H1 (cell line): ENCODE measurements around the gene AIFM3. TPM values are rescaled to one million over a fixed set of nuclear protein-coding genes. Genes with fewer than 3 reads are reported as not detected.

ENCODE experiments used
- CTCF ChIA-PET: fragments of 300-600 bp; sonication (Branson Sonifier 250); formaldehyde crosslinking; loops from one replicate; lab custom pipeline; 2021; ENCODE audit not compliant: partially characterized antibody; lab: Charles Lee
- POLR2A ChIA-PET: fragments of 300-600 bp; sonication (Branson Sonifier 250); formaldehyde crosslinking; loops from one replicate; lab custom pipeline; 2021; ENCODE audit warnings: inconsistent platforms; ENCODE audit not compliant: partially characterized antibody; lab: Charles Lee
- DNase-seq, 2 experiments: peaks; one replicate each; pipeline versions ENCODE4 v3.0.0 to v3.0.0-alpha.2; 2010 to 2022; ENCODE audit warnings: low spot score in 2 of 2, low read depth in 1 of 2, mixed read lengths in 1 of 2
- FAIRE-seq: peaks from 2 replicates; lab custom pipeline; 2011; peaks lifted over from hg19 to GRCh38; lab: Jason Lieb, UNC
- H2AFZ ChIP-seq: 2 replicates; pipeline ENCODE4 v1.8.1; 2012; ENCODE audit warnings: low read length, inconsistent platforms
- H2AK5ac ChIP-seq: 2 replicates; pipeline ENCODE4 v1.6.1; 2013; ENCODE audit warnings: low read depth, low read length
- H2BK120ac ChIP-seq: replicated peaks from 2 replicates; pipeline ENCODE3; 2013; ENCODE audit warnings: low read depth, low read length, inconsistent platforms
- H2BK12ac ChIP-seq: 2 replicates; pipeline ENCODE4 v1.6.1; 2013; ENCODE audit warnings: low read depth, low read length
- H2BK15ac ChIP-seq: 2 replicates; pipeline ENCODE4 v1.6.1; 2013; ENCODE audit warnings: low read length
- H2BK20ac ChIP-seq: 2 replicates; pipeline ENCODE4 v1.6.1; 2013; ENCODE audit warnings: low read length
- H2BK5ac ChIP-seq: 2 replicates; pipeline ENCODE4 v1.6.1; 2013; ENCODE audit warnings: low read depth, low read length
- H3K14ac ChIP-seq: 2 replicates; pipeline ENCODE4 v1.6.1; 2013; ENCODE audit warnings: inconsistent platforms; ENCODE audit not compliant: insufficient read length
- H3K18ac ChIP-seq: 2 replicates; pipeline ENCODE4 v1.6.1; 2013; ENCODE audit warnings: low read length; ENCODE audit errors: extremely low read depth
- H3K23ac ChIP-seq: 2 replicates; pipeline ENCODE4 v1.6.1; 2013; ENCODE audit warnings: inconsistent platforms; ENCODE audit not compliant: insufficient read length
- H3K23me2 ChIP-seq: 2 replicates; pipeline ENCODE4 v1.6.1; 2013; ENCODE audit warnings: low read depth, low read length
- H3K27ac ChIP-seq: 2 replicates; pipeline ENCODE4 v1.6.1; 2011; ENCODE audit warnings: low read depth, low read length, inconsistent platforms
- H3K27me3 ChIP-seq, 4 experiments: replicated peaks in 1 of 4; 1 replicate in 1 of 4; 2 replicates in 3 of 4; pipeline versions ENCODE4 v1.6.1 to v1.8.1; 2011 to 2013; ENCODE audit warnings: low read length in 3 of 4, mild to moderate bottlenecking in 3 of 4, inconsistent platforms in 2 of 4, mixed read lengths in 2 of 4, moderate library complexity in 1 of 4; ENCODE audit not compliant: control insufficient read depth in 3 of 4, insufficient read depth in 3 of 4; ENCODE audit errors: extremely low read depth in 1 of 4
- H3K36me3 ChIP-seq, 4 experiments: 2 replicates each; pipeline versions ENCODE4 v1.6.1 to v1.8.1; 2011 to 2013; ENCODE audit warnings: mild to moderate bottlenecking in 4 of 4, low read length in 3 of 4, moderate library complexity in 2 of 4, control low read depth in 1 of 4, inconsistent platforms in 1 of 4; ENCODE audit not compliant: insufficient read depth in 4 of 4, control insufficient read depth in 2 of 4
- H3K4ac ChIP-seq: replicated peaks from 2 replicates; pipeline ENCODE3; 2013; ENCODE audit warnings: low read length, low read depth, mixed read lengths, inconsistent platforms; ENCODE audit not compliant: insufficient read length
- H3K4me1 ChIP-seq, 4 experiments: replicated peaks in 1 of 4; 1 replicate in 1 of 4; 2 replicates in 3 of 4; pipeline versions ENCODE4 v1.6.1 to v1.8.1; 2011 to 2013; ENCODE audit warnings: low read length in 3 of 4, inconsistent platforms in 2 of 4, mixed read lengths in 1 of 4; ENCODE audit not compliant: insufficient read depth in 4 of 4, control insufficient read depth in 3 of 4
- H3K4me2 ChIP-seq, 2 experiments: 2 replicates each; pipeline versions ENCODE4 v1.6.1 to v1.8.1; 2011 to 2013; ENCODE audit warnings: low read depth in 2 of 2, low read length in 2 of 2, control low read depth in 1 of 2, inconsistent platforms in 1 of 2, mild to moderate bottlenecking in 1 of 2; ENCODE audit not compliant: insufficient read depth in 1 of 2
- H3K4me3 ChIP-seq, 4 experiments: fragments of 200-600, 300-600 bp in 1 of 4; sonication (generic), shearing (Covaris generic), sonication (Bioruptor Twin) in 1 of 4; 2 replicates each; pipeline versions ENCODE4 v1.5.1 to v1.8.1; 2011 to 2016; ENCODE audit warnings: low read length in 4 of 4, low read depth in 3 of 4, control low read depth in 2 of 4, inconsistent platforms in 2 of 4, mild to moderate bottlenecking in 2 of 4, mixed read lengths in 1 of 4, moderate library complexity in 1 of 4; ENCODE audit not compliant: insufficient read depth in 2 of 4; ENCODE audit errors: extremely low read depth in 1 of 4
- H3K56ac ChIP-seq: replicated peaks from 2 replicates; pipeline ENCODE3; 2013; ENCODE audit warnings: low read depth, mild to moderate bottlenecking, mixed read lengths, low read length, inconsistent platforms; ENCODE audit not compliant: insufficient read length
- H3K79me1 ChIP-seq: 2 replicates; pipeline ENCODE4 v1.6.1; 2013; ENCODE audit warnings: low read depth, low read length, control low read depth
- H3K79me2 ChIP-seq, 2 experiments: 2 replicates each; pipeline versions ENCODE4 v1.6.1 to v1.8.1; 2012 to 2013; ENCODE audit warnings: low read length in 2 of 2, mild to moderate bottlenecking in 2 of 2, inconsistent platforms in 1 of 2; ENCODE audit not compliant: insufficient read depth in 2 of 2, control insufficient read depth in 1 of 2
- H3K9ac ChIP-seq, 4 experiments: replicated peaks in 1 of 4; 1 replicate in 1 of 4; 2 replicates in 3 of 4; pipeline versions ENCODE4 v1.6.1 to v1.8.1; 2011 to 2013; ENCODE audit warnings: low read depth in 3 of 4, low read length in 3 of 4, control low read depth in 2 of 4, mild to moderate bottlenecking in 2 of 4, moderate library complexity in 2 of 4, inconsistent platforms in 1 of 4; ENCODE audit errors: extremely low read depth in 1 of 4
- H3K9me3 ChIP-seq, 2 experiments: 2 replicates each; pipeline versions ENCODE4 v1.6.1 to v1.8.1; 2012 to 2013; ENCODE audit warnings: mild to moderate bottlenecking in 2 of 2, moderate library complexity in 2 of 2, control low read depth in 1 of 2, inconsistent platforms in 1 of 2, low read depth in 1 of 2, low read length in 1 of 2, mixed read lengths in 1 of 2; ENCODE audit not compliant: insufficient read depth in 2 of 2
- H4K20me1 ChIP-seq, 2 experiments: replicated peaks in 1 of 2; 2 replicates each; pipeline versions ENCODE3 to v1.8.1; 2011 to 2013; ENCODE audit warnings: inconsistent platforms in 2 of 2, low read length in 2 of 2, mild to moderate bottlenecking in 1 of 2; ENCODE audit not compliant: insufficient read depth in 2 of 2, control insufficient read depth in 1 of 2
- H4K5ac ChIP-seq: 2 replicates; pipeline ENCODE4 v1.6.1; 2013; ENCODE audit warnings: low read length, low read depth, mixed read lengths, inconsistent platforms; ENCODE audit not compliant: insufficient read length
- H4K8ac ChIP-seq: 2 replicates; pipeline ENCODE4 v1.8.0; 2013; ENCODE audit warnings: mild to moderate bottlenecking, moderate library complexity, low read length, inconsistent platforms; ENCODE audit not compliant: insufficient read depth; ENCODE audit errors: extremely low read depth
- H4K91ac ChIP-seq: replicated peaks from 2 replicates; pipeline ENCODE3; 2013; ENCODE audit warnings: low read length, mixed read lengths, inconsistent platforms; ENCODE audit not compliant: insufficient read length
- CTBP2 ChIP-seq: IDR thresholded peaks from 2 replicates; pipeline ENCODE4 v1.7.0; 2011; ENCODE audit warnings: borderline replicate concordance, mild to moderate bottlenecking, moderate library complexity, mixed read lengths, low read length; ENCODE audit not compliant: insufficient read depth, insufficient read length
- E2F6 ChIP-seq: IDR thresholded peaks from 2 replicates; pipeline ENCODE4 v1.6.1; 2012; ENCODE audit warnings: inconsistent platforms
- HDAC2 ChIP-seq, 2 experiments: fragments of 300-600 bp in 1 of 2; sonication (generic) in 1 of 2; IDR thresholded peaks; 2 replicates each; pipeline ENCODE4 v1.6.1; 2011 to 2012; ENCODE audit warnings: low read depth in 2 of 2, low read length in 2 of 2, mild to moderate bottlenecking in 2 of 2, moderate library complexity in 2 of 2, borderline replicate concordance in 1 of 2, inconsistent platforms in 1 of 2
- HDAC6 ChIP-seq: IDR thresholded peaks from one replicate; pipeline ENCODE4 v1.7.1; 2012; ENCODE audit warnings: low read depth, mild to moderate bottlenecking, inconsistent platforms, low read length, moderate library complexity
- POLR2A ChIP-seq, 2 experiments: IDR thresholded peaks; 1 replicate in 1 of 2; 2 replicates in 1 of 2; pipeline ENCODE4 v1.6.1; 2011; ENCODE audit warnings: low read depth in 2 of 2, low read length in 2 of 2, mild to moderate bottlenecking in 2 of 2; ENCODE audit errors: control extremely low read depth in 1 of 2
- POLR2AphosphoS5 ChIP-seq: IDR thresholded peaks from 2 replicates; pipeline ENCODE4 v1.6.1; 2011; ENCODE audit warnings: low read depth, low read length
- SP1 ChIP-seq: IDR thresholded peaks from 2 replicates; pipeline ENCODE4 v1.6.1; 2011; ENCODE audit warnings: low read depth, low read length
- USF2 ChIP-seq: IDR thresholded peaks from 2 replicates; pipeline ENCODE4 v1.6.1; 2011; ENCODE audit warnings: low read length, improper control_type of control experiment
- WGBS, 2 experiments: shearing (Covaris generic) in 1 of 2; methylation state at CpG; one replicate each; pipeline versions ENCODE4 v1.1.6 to v1.1.7; 2013 to 2015; ENCODE audit warnings: low lambda C conversion rate in 2 of 2, mixed read lengths in 2 of 2, inconsistent platforms in 1 of 2, low coverage in 1 of 2, missing lambda C conversion rate in 1 of 2; ENCODE audit not compliant: insufficient replicate concordance in 2 of 2, insufficient coverage in 1 of 2, insufficient read length in 1 of 2; ENCODE audit errors: extremely low coverage in 1 of 2, missing lambda C conversion rate in 1 of 2; 5-methylcytosine and 5-hydroxymethylcytosine counted together
- polyA plus RNA-seq, 7 experiments: library from polyadenylated mRNA; depleted of rRNA in 3 of 7; stranded (reverse) in 5 of 7; unstranded in 2 of 7; fragments of >200 nt in 5 of 7; fragments of 200-250 nt in 2 of 7; gene quantifications; 1 replicate in 5 of 7; 2 replicates in 1 of 7; 4 replicates in 1 of 7; pipeline versions ENCODE4 v1.2.1 to v1.2.3, GENCODE V29; 2011 to 2013; ENCODE audit warnings: missing spikeins in 2 of 7, mixed read lengths in 2 of 7
- total RNA-seq: library from RNA; stranded (reverse); fragmentation: NEBNext Ultra II Directional; extraction: Animal tissue kit (Norgen Biotek cat#: 25700); gene quantifications from 2 replicates; pipeline ENCODE4 v1.2.1, GENCODE V29; 2021
- TF ChIP-seq, protein P1 (sequence below): IDR thresholded peaks from 2 replicates; pipeline ENCODE4 v1.6.1; 2012; ENCODE audit warnings: inconsistent platforms

Gene AIFM3
- total and polyA plus RNA-seq, 2 of the 8 experiments (the other 6 are each of a cell fraction or from before 2014, with no cell fraction given) = 0.86 to 1.4 TPM

DNA sequence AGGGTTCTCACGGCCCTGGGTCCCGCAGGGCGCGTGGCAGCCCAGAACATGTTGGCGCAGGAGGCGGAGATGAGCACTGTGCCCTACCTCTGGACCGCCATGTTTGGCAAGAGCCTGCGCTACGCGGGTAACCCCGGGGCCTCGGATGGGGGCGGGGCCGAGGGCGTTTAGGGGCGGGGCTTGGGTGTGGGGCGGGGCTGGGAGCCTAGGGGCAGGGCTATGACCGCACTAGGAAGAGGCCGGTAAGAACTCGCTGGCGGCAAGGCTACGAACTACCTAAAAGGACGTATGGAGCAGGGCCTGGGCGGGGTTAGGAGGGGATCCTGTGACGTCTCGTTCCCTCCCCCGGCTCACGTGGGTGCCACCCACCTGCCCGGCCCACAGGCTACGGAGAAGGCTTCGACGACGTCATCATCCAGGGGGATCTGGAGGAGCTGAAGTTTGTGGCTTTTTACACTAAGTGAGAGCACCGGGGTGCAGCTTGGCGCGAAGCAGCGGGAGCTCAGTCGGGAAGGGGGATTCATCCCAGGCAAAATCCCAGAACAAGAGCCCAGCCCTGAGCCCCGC, 12.3 kb downstream of the AIFM3 start:
- H3K4ac ChIP-seq = no peak overlapping the region
- peak overlapping the region; percentile 37 for H3K56ac ChIP-seq
- peaks cover 8% of the 10 kb centered on the region for H3K23me2 ChIP-seq
- peaks cover 5 to 25% (median 8%) of the 10 kb centered on the region in 4 experiments; a peak in 6 of 7 replicates for H3K4me1 ChIP-seq
- no peaks in the 10 kb centered on the region for H3K36me3 ChIP-seq
- 12% methylated on average over 25 of the region's 39 CpGs; no CpG with 5 or more reads in 1 of the 2 experiments for WGBS, 2 experiments
- peak overlapping the region; percentile 96; the same call in 1 of the 2 replicates for H2BK12ac ChIP-seq
- peaks cover 11 to 17% of the 10 kb centered on the region in 2 experiments for H3K9me3 ChIP-seq
- H2AK5ac ChIP-seq = no peak overlapping the region
- no peak overlapping the region for H2BK120ac ChIP-seq
- peak overlapping the region; percentile 100 for H2BK15ac ChIP-seq
- peak overlapping the region; percentile 63 to 65 for H3K4me2 ChIP-seq
- H2BK5ac ChIP-seq = peak overlapping the region; percentile 93
- no peaks in the 10 kb centered on the region for H3K79me1 ChIP-seq
- peak overlapping the region; percentile 98 for H4K8ac ChIP-seq
- peak overlapping the region; percentile 95 for H4K91ac ChIP-seq
- H3K14ac ChIP-seq = no peak overlapping the region
- peaks cover 0 to 14% (median 7%) of the 10 kb centered on the region in 4 experiments; a peak in 5 of 7 replicates for H3K27me3 ChIP-seq
- H3K9ac ChIP-seq = peak overlapping the region in 3 of 4 experiments; percentile 12 to 56 (median 49); a peak in 4 of 7 replicates
- DNase-seq (peak; percentile 90 to 92), FAIRE-seq (peak; percentile 28)
- H3K27ac ChIP-seq = no peak overlapping the region; the same call in 1 of the 2 replicates
- H3K4me3 ChIP-seq = peak overlapping the region; percentile 7 to 45 (median 16); a peak in 5 of 8 replicates
- peaks cover 0 to 1% of the 10 kb centered on the region in 2 experiments for H4K20me1 ChIP-seq
- H2BK20ac ChIP-seq = peak overlapping the region; percentile 93; the same call in 1 of the 2 replicates
- peak overlapping the region; percentile 98 for H2AFZ ChIP-seq
- H4K5ac ChIP-seq = peak overlapping the region; percentile 40
- ChIA-PET CTCF (interaction anchor here (1.1 to 2.5 kb wide), 2 partner anchors 10 to 19 kb away, joined by 3 to 10 read pairs; no protein-coding TSS in a partner anchor), POLR2A (interaction anchor here (0.7 to 4.6 kb wide), 7 partner anchors 9 to 23 kb away, joined by 4 to 45 read pairs (median 4); partner anchors contain the start of genes AIFM3 and THAP7)
- H3K23ac ChIP-seq = no peak overlapping the region
- peak overlapping the region; percentile 92 for H3K18ac ChIP-seq
- H3K79me2 ChIP-seq = no peaks in the 10 kb centered on the region
- TF ChIP-seq POLR2AphosphoS5 = peak; percentile 70
- no peak for TF ChIP-seq CTBP2
- TF ChIP-seq E2F6 = peak; percentile 96
- TF ChIP-seq POLR2A (IDR thresholded peaks at IDR 0.05; ENCODE audit: control extremely low read depth in 1 of 2, low read depth in 2 of 2, low read length in 2 of 2) = peak in 1 of 2 experiments; percentile 24; a peak in 1 of 3 replicates
- TF ChIP-seq, protein P1, sequence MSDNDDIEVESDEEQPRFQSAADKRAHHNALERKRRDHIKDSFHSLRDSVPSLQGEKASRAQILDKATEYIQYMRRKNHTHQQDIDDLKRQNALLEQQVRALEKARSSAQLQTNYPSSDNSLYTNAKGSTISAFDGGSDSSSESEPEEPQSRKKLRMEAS = peak; percentile 96
- peak; percentile 51; the same call in 1 of the 2 replicates for TF ChIP-seq SP1
- TF ChIP-seq HDAC6 = no peak
- peak; percentile 81 for TF ChIP-seq USF2
- TF ChIP-seq HDAC2 (IDR thresholded peaks at IDR 0.05; ENCODE audit: borderline replicate concordance in 1 of 2, low read depth in 2 of 2, low read length in 2 of 2) = peak; percentile 17 to 56; a peak in 2 of 4 replicates
